Lower lobe of right lung (tissue), 2 donors: Measurements from ENCODE around the gene CTBS. TPM values are rescaled to one million over a fixed set of nuclear protein-coding genes. Genes with fewer than 3 reads are reported as not detected.
"Not testable (repeated sequence)": the region's sequence is repeated elsewhere in the genome, so short reads cannot be mapped to it uniquely, and the experiment has no call there.

ENCODE experiments used
- ATAC-seq, 2 donors: fragments of 200-7000 bp; cut with Tn5 transposase; one replicate each; pipeline ENCODE4 v1.9.1; 2020 to 2022; ENCODE audit warnings: mild to moderate bottlenecking in 2 of 2, moderate library complexity in 2 of 2
- DNase-seq: peaks from one replicate; pipeline ENCODE4 v3.0.0-alpha.2; 2020
- H3K27ac ChIP-seq: fragments of 200-600 bp; one replicate; pipeline ENCODE4 v1.8.0; 2022
- H3K27me3 ChIP-seq: fragments of 200-600 bp; one replicate; pipeline ENCODE4 v1.8.0; 2022; ENCODE audit warnings: low read depth
- H3K36me3 ChIP-seq: fragments of 200-600 bp; one replicate; pipeline ENCODE4 v1.8.0; 2022; ENCODE audit warnings: mild to moderate bottlenecking
- H3K4me1 ChIP-seq: fragments of 200-600 bp; one replicate; pipeline ENCODE4 v1.8.0; 2022
- H3K4me3 ChIP-seq: fragments of 200-600 bp; one replicate; pipeline ENCODE4 v1.8.0; 2022; ENCODE audit warnings: mild to moderate bottlenecking
- H3K9me3 ChIP-seq: fragments of 200-600 bp; one replicate; pipeline ENCODE4 v1.8.0; 2022
- intact Hi-C: fragments of 100-400 bp; cut with DNase I; formaldehyde crosslinking; loops from one replicate; pipeline ENCODE4 v1.11.0; 2022
- total RNA-seq: library from RNA; stranded (reverse); fragmentation: NEBNext Ultra II Directional; extraction: Animal tissue kit (Norgen Biotek cat#: 25700); gene quantifications from one replicate; pipeline ENCODE4 v1.2.1, GENCODE V29; 2021
- TF ChIP-seq, protein P1 (sequence below): fragments of 200-600 bp; IDR thresholded peaks from one replicate; pipeline ENCODE4 v1.8.0; 2022; ENCODE audit warnings: antibody characterized with exemption, mild to moderate bottlenecking
- donor health status: DM: no; HTN: yes; CAD: no; lungs with severe emphysema.

The CTBS gene
- total RNA-seq, 1 donor from 2014 or later, result 27.4 TPM

DNA sequence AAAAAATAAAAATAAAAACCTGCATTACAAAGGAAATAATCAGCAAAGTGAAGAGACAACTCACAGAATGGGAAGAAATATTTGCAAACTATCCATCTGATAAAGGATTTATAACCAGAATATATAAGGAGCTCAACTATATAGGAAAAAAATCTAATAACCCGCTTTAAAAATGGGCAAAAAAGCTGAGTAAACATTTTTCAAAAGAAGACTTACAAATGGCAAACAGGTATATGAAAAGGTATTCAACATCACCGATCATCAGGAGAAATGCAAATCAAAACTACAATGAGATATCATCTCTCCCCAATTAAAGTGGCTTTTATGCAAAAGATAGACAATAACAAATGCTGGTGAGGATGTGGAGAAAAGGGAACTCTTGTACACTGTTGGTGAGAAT, 64.1 kb downstream of the CTBS start:
- DNase-seq (no peak), ATAC-seq (no peak)
- Histone ChIP-seq H3K4me1 (peaks cover 8% of the 10 kb centered on the region), H3K27ac (no peak overlapping the region), H3K4me3 (no peak overlapping the region), H3K9me3 (peaks cover 8% of the 10 kb centered on the region), H3K36me3 (no peaks in the 10 kb centered on the region), H3K27me3 (no peaks in the 10 kb centered on the region)
- TF ChIP-seq, protein P1, sequence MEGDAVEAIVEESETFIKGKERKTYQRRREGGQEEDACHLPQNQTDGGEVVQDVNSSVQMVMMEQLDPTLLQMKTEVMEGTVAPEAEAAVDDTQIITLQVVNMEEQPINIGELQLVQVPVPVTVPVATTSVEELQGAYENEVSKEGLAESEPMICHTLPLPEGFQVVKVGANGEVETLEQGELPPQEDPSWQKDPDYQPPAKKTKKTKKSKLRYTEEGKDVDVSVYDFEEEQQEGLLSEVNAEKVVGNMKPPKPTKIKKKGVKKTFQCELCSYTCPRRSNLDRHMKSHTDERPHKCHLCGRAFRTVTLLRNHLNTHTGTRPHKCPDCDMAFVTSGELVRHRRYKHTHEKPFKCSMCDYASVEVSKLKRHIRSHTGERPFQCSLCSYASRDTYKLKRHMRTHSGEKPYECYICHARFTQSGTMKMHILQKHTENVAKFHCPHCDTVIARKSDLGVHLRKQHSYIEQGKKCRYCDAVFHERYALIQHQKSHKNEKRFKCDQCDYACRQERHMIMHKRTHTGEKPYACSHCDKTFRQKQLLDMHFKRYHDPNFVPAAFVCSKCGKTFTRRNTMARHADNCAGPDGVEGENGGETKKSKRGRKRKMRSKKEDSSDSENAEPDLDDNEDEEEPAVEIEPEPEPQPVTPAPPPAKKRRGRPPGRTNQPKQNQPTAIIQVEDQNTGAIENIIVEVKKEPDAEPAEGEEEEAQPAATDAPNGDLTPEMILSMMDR, result no peak
- intact Hi-C loops, result no loop called here

DNA sequence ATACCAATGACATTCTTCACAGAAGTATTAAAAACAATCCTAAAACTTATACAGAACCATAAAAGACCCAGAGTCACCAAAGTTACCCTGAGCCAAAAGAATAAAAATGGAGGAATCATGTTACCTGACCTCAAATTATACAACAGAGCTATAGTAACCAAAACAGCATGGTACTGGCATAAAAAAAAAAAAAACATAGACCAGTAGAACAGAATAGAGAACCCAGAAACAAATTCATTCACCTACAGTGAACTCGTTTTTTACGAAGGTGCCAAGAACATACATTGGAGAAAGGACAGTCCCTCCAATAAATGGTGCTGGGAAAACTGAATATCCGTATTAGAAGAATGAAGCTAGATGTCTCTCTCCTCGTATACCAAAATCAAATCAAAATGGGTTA, 65.2 kb downstream of the CTBS start:
- no peak for ATAC-seq
- no peak for DNase-seq
- H3K4me1 ChIP-seq, result peaks cover 18% of the 10 kb centered on the region
- intact Hi-C loops, result no loop called here
- no peak overlapping the region for H3K4me3 ChIP-seq
- TF ChIP-seq, protein P1, result no peak
- H3K27ac ChIP-seq, result no peak overlapping the region
- H3K9me3 ChIP-seq, result peaks cover 8% of the 10 kb centered on the region
- H3K36me3 ChIP-seq, result no peaks in the 10 kb centered on the region
- H3K27me3 ChIP-seq, result no peaks in the 10 kb centered on the region

DNA sequence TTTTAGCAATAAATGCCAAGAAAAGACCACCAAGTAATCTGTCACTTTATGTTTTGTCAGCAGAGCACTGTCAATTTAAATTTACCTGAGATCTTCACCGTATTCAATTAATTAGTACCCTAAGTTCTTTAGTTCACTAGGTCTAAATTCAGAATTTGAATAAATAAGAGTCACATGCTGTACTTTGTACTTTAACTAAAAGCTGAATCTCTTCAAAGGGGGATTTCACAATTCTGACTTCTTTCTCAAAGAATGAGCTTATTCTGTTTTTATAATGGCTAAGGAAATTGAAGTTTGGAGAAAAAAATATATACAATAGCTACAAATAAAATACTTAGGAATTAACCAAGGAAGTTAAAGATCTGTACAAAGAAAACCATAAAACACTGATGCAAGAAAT, 65.7 kb downstream of the CTBS start:
- no peak overlapping the region for H3K4me3 ChIP-seq
- TF ChIP-seq, protein P1, result no peak
- DNase-seq (no peak), ATAC-seq (no peak)
- peaks cover 8% of the 10 kb centered on the region for H3K9me3 ChIP-seq
- intact Hi-C loops, result no loop called here
- H3K27me3 ChIP-seq, result no peaks in the 10 kb centered on the region
- peaks cover 23% of the 10 kb centered on the region for H3K4me1 ChIP-seq
- no peaks in the 10 kb centered on the region for H3K36me3 ChIP-seq
- H3K27ac ChIP-seq, result no peak overlapping the region

DNA sequence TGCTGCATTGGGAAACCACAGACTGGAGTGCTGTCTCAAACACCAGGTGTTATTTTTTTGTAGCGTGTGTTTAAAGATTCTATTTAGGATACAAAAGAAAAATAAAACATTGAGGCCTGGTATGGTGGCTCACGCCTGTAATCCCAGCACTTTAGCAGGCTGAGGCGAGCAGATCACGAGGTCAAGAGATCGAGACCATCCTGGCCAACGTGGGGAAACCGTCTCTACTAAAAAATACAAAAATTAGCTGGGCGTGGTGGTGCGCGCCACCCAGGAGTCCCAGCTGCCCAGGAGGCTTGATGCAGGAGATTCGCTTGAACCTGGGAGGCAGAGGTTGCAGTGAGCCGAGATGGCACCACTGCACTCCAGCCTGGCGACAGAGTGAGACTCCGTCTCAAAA, 66.4 kb downstream of the CTBS start:
- ATAC-seq, H3K4me3 ChIP-seq, DNase-seq, H3K27me3 ChIP-seq, H3K27ac ChIP-seq, H3K36me3 ChIP-seq, H3K9me3 ChIP-seq, intact Hi-C loops: not testable (repeated sequence)
- peaks cover 29% of the 10 kb centered on the region for H3K4me1 ChIP-seq

DNA sequence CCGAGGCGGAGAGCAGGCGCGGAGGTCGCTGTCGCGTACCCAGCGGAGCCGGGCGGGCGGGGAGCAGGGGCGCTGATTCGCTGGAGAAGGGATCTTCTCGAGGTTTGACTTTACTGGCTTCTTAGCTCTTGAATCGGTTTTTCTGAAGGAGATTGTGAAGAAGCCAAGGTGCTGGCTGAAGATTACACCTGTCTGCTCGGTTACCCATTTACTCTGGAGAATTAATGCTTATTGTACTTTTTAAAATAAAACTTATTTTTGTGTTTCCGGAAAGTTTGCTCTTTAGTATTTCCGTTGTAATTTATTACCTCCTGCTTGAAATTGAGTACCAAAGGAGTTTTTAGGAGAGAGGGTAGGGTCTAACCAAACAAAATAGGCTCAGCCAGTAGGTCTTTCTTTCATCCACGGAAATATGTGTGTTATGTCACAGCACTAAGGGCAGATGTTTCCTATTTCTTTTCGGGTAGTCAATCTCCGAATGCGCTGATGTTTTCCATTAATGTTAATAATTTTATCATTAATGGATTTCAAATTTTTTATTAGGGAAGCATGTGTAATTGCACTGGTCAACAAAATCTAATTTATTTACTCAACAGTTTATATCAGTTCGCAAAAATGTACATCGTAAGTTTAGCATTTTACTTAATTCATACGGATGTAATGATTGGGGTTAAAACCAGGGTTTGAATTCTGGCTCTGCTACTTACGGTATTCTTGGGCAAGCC, 67.3 kb downstream of the CTBS start:
- Histone ChIP-seq H3K4me3 (peak overlapping the region; percentile 91), H3K27ac (peak overlapping the region; percentile 98), H3K36me3 (no peaks in the 10 kb centered on the region), H3K27me3 (no peaks in the 10 kb centered on the region), H3K4me1 (peaks cover 39% of the 10 kb centered on the region), H3K9me3 (peaks cover 8% of the 10 kb centered on the region)
- TF ChIP-seq, protein P1, result no peak
- ATAC-seq (no peak), DNase-seq (no peak)
- intact Hi-C loops, result no loop called here

DNA sequence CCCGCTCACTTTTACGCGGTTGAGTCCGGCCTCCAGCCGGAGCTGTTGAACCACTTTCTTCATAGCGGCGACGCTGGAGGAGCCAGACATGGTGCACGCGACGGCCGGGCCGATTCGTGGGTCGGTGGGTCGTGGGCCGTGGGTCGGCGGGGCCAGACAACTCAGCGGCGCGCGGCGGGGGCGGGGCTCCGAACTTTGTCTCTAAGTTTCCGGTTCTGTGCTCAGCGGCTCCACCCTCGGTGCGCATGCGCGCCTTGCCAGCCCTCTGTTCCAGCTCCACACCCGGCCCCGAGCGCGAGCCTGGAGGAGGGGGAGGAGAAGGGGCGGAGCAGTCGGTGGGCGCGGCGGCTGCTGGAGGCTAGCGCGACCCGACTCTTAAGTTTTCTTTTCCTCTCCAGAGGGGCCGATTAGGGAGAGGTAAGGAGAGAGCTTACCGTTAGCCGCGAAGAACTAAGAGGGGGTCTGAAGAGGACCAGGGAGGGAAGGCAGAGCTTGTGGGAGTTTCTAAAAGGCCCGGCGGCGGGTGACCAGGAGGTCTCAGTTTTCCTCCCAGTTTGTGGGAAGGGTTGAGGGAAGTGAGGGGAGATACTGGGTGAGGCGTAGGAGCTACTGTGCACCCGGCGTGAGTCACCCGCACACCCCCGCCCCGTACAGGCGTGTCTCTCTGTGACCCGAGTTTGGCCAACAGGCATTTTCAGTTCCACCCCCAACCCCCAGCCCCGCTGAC, 68.1 kb downstream of the CTBS start, which contains the start of the genes GNG5 and SPATA1:
TSS of gene GNG5 (minus strand) at position 580 of the 727 bp plus-strand sequence. CDS start at position 90, 490 bp downstream.
TSS of gene SPATA1 (plus strand) at position 385 of the 727 bp plus-strand sequence. CDS start 9,974 bp downstream, outside the sequence.
- peak; percentile 97 to 98 for ATAC-seq
- intact Hi-C loops, result no loop called here
- H3K27ac ChIP-seq, result peak within 1 kb of the TSS; percentile 98
- peak within 1 kb of the TSS; percentile 91 for H3K4me3 ChIP-seq
- H3K9me3 ChIP-seq, result peaks cover 8% of the 10 kb centered on the region
- H3K36me3 ChIP-seq, result peaks cover 6% of the 10 kb centered on the region
- peak; percentile 99 for DNase-seq
- H3K27me3 ChIP-seq, result no peaks in the 10 kb centered on the region
- TF ChIP-seq, protein P1, result no peak
- H3K4me1 ChIP-seq, result peaks cover 44% of the 10 kb centered on the region
